Liver (tissue), 3 donors: ENCODE measurements around the gene TRIO.

Source experiments
- CTCF ChIP-seq: fragments of 150-350 bp; IDR thresholded peaks from 2 replicates; pipeline ENCODE4 v1.5.1; 2017; ENCODE audit warnings: improper control_type of control experiment, low read depth, low read length; ENCODE audit not compliant: missing input control
- EGR1 ChIP-seq, 2 donors: IDR thresholded peaks; 2 replicates each; pipeline ENCODE4 v1.6.1; 2016 to 2018; ENCODE audit warnings: antibody characterized with exemption in 2 of 2, low read depth in 2 of 2
- FOXA1 ChIP-seq: IDR thresholded peaks from 2 replicates; pipeline ENCODE4 v1.6.1; 2016; ENCODE audit warnings: antibody characterized with exemption
- TAF1 ChIP-seq: conservative IDR thresholded peaks from 2 replicates; pipeline ENCODE4 v1.6.1; 2016; ENCODE audit warnings: antibody characterized with exemption, mild to moderate bottlenecking
- TF ChIP-seq, protein P1 (sequence below): IDR thresholded peaks from 2 replicates; pipeline ENCODE4 v1.6.1; 2016; ENCODE audit warnings: antibody characterized with exemption
- donor health status: healthy.
- donor health status: healthy.

DNA sequence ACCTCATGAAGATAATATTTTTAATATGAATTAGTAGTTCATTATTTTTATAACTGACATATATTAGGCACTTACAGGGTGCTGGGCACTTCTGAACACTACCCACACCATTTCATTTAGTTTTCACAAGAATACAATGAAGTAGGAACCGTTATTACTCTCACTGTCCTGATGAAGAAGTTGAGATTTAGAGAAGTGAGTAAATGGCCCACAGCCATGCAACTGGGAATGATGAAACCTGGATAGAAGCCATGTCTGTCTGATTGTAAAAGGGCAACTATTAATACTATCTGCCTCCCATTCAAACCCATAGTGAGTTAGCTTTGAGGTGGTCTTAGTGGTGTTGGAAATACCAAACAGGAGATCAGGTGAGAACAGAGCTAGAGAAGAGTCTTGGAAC lies 408.9 kb downstream of the TRIO start:
- no peak for TF ChIP-seq CTCF
- TF ChIP-seq, protein P1, sequence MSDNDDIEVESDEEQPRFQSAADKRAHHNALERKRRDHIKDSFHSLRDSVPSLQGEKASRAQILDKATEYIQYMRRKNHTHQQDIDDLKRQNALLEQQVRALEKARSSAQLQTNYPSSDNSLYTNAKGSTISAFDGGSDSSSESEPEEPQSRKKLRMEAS, result no peak
- no peak for TF ChIP-seq EGR1 (IDR thresholded peaks at IDR 0.05; ENCODE audit: low read depth in 2 of 2)
- no peak for TF ChIP-seq FOXA1
- no peak for TF ChIP-seq TAF1
